OCI-LY7 (cell line): ENCODE data around the gene IRGQ.

Source experiments
- EZH2phosphoT487 ChIP-seq: fragments of 200-600 bp; sonication (generic); IDR thresholded peaks from 2 replicates; pipeline ENCODE4 v1.6.1; 2018; ENCODE audit warnings: low read depth, borderline replicate concordance, mild to moderate bottlenecking, mixed run types, antibody characterized with exemption, low read length, moderate library complexity, mixed read lengths
- TF ChIP-seq, protein P1 (sequence below): fragments of 200-600 bp; sonication (generic); conservative IDR thresholded peaks from 2 replicates; pipeline ENCODE4 v1.5.1; 2014; ENCODE audit warnings: mild to moderate bottlenecking, antibody characterized with exemption, low read length, moderate library complexity, mixed read lengths

DNA sequence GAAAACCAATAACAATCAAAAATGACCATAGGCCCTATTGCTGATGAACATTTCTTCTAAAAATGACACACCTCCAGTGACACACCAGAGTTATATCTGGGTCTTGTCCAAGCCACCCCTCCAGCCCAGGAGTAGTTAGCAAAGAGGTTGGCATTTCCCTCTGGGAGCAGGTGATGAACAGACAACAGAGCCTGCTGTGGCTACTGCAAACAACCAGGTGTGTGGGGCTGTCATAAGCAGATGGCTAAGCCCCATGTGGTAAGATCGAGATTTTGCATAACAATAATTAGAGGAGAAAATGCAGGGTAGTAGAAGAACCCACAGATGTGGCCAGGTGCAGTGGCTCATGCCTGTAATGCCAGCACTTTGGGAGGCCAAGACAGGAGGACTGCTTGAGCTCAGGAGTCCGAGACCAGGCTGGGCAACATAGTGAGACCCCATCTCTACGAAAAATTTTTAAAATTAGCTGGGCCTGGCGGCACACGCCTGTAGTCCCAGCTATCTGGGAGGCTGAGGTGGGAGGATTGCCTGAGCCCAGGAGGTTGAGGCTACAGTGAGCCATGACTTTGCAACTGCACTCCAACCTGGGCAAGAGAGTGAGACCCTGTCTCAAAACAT is 25.7 kb downstream of the IRGQ start:
- TF ChIP-seq, protein P1, sequence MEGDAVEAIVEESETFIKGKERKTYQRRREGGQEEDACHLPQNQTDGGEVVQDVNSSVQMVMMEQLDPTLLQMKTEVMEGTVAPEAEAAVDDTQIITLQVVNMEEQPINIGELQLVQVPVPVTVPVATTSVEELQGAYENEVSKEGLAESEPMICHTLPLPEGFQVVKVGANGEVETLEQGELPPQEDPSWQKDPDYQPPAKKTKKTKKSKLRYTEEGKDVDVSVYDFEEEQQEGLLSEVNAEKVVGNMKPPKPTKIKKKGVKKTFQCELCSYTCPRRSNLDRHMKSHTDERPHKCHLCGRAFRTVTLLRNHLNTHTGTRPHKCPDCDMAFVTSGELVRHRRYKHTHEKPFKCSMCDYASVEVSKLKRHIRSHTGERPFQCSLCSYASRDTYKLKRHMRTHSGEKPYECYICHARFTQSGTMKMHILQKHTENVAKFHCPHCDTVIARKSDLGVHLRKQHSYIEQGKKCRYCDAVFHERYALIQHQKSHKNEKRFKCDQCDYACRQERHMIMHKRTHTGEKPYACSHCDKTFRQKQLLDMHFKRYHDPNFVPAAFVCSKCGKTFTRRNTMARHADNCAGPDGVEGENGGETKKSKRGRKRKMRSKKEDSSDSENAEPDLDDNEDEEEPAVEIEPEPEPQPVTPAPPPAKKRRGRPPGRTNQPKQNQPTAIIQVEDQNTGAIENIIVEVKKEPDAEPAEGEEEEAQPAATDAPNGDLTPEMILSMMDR, result 0 out of 2 replicates have a peak, but pooled peaks have one; percentile 13
- no peak for TF ChIP-seq EZH2phosphoT487
